BLaER1 (cell line): ENCODE data around the gene PODXL2.
A peak's percentile ranks its signal among the peaks of the same experiment; 100 is the strongest.

Experiments used
- H3K27ac ChIP-seq: shearing (Covaris generic); formaldehyde crosslinking; 2 replicates; pipeline ENCODE4 v1.8.1; 2022
- H3K27me3 ChIP-seq: shearing (Covaris generic); formaldehyde crosslinking; 2 replicates; pipeline ENCODE4 v1.8.1; 2022
- H3K36me3 ChIP-seq: shearing (Covaris generic); formaldehyde crosslinking; 2 replicates; pipeline ENCODE4 v1.8.1; 2022
- H3K4me1 ChIP-seq: shearing (Covaris generic); formaldehyde crosslinking; 2 replicates; pipeline ENCODE4 v1.8.1; 2022
- H3K4me2 ChIP-seq: shearing (Covaris generic); formaldehyde crosslinking; 2 replicates; pipeline ENCODE4 v1.8.1; 2022
- H3K4me3 ChIP-seq: shearing (Covaris generic); formaldehyde crosslinking; 2 replicates; pipeline ENCODE4 v1.8.1; 2022
- H3K9ac ChIP-seq: shearing (Covaris generic); formaldehyde crosslinking; 2 replicates; pipeline ENCODE4 v1.8.1; 2022
- H3K9me3 ChIP-seq: shearing (Covaris generic); formaldehyde crosslinking; 2 replicates; pipeline ENCODE4 v1.8.1; 2022
- H4K20me1 ChIP-seq: shearing (Covaris generic); formaldehyde crosslinking; 2 replicates; pipeline ENCODE4 v1.8.1; 2022
- Cebpa-rat ChIP-seq: shearing (Covaris generic); IDR thresholded peaks from 2 replicates; pipeline ENCODE4 v1.8.1; 2022

The PODXL2 gene

GRCh38 chr3:127628788-127629466, at the start of gene PODXL2:
PODXL2 (plus strand) TSS chr3:127629185; CDS start chr3:127629220, 35 bp downstream.
- H4K20me1 ChIP-seq, result peaks cover 17% of the 10 kb centered on the region
- peak within 1 kb of the TSS; percentile 50; the same call in 1 of the 2 replicates for H3K27ac ChIP-seq
- no peak for TF ChIP-seq Cebpa-rat
- H3K36me3 ChIP-seq, result no peaks in the 10 kb centered on the region
- H3K9ac ChIP-seq, result peak within 1 kb of the TSS; percentile 64
- H3K9me3 ChIP-seq, result no peaks in the 10 kb centered on the region
- H3K27me3 ChIP-seq, result peaks cover 39% of the 10 kb centered on the region
- H3K4me2 ChIP-seq, result peak within 1 kb of the TSS; percentile 82
- H3K4me3 ChIP-seq, result peak within 1 kb of the TSS; percentile 69
- H3K4me1 ChIP-seq, result peaks cover 24% of the 10 kb centered on the region

GRCh38 chr3:127580327-127581060, 48.5 kb upstream of the PODXL2 start:
- TF ChIP-seq Cebpa-rat, result no peak
- Histone ChIP-seq H3K27ac (0 out of 2 replicates have a peak overlapping the region, but pooled peaks have one; percentile 4), H3K9me3 (no peaks in the 10 kb centered on the region), H3K4me3 (no peak overlapping the region), H3K36me3 (peaks cover 71% of the 10 kb centered on the region), H3K9ac (no peak overlapping the region), H3K27me3 (no peaks in the 10 kb centered on the region), H3K4me2 (peak overlapping the region; percentile 17), H3K4me1 (peaks cover 33% of the 10 kb centered on the region), H4K20me1 (peaks cover 99% of the 10 kb centered on the region)

GRCh38 chr3:127584734-127585133, 44.3 kb upstream of the PODXL2 start:
- Histone ChIP-seq H3K27ac (no peak overlapping the region), H3K9me3 (no peaks in the 10 kb centered on the region), H3K4me1 (peaks cover 52% of the 10 kb centered on the region), H3K4me2 (no peak overlapping the region), H3K9ac (no peak overlapping the region), H3K4me3 (no peak overlapping the region), H3K27me3 (no peaks in the 10 kb centered on the region), H3K36me3 (peaks cover 55% of the 10 kb centered on the region), H4K20me1 (peaks cover 99% of the 10 kb centered on the region)
- TF ChIP-seq Cebpa-rat, result no peak

- no peak for TF ChIP-seq Cebpa-rat
- Histone ChIP-seq H3K9ac (no peak overlapping the region), H3K4me2 (no peak overlapping the region), H3K4me3 (no peak overlapping the region), H3K36me3 (peaks cover 49% of the 10 kb centered on the region), H3K4me1 (peaks cover 47% of the 10 kb centered on the region), H3K27ac (no peak overlapping the region), H4K20me1 (peaks cover 99% of the 10 kb centered on the region), H3K9me3 (no peaks in the 10 kb centered on the region), H3K27me3 (no peaks in the 10 kb centered on the region)
Observed at GRCh38 chr3:127585163-127585812, 43.7 kb upstream of the PODXL2 start.

- Histone ChIP-seq H4K20me1 (peaks cover 94% of the 10 kb centered on the region), H3K27ac (no peak overlapping the region), H3K9ac (no peak overlapping the region), H3K27me3 (no peaks in the 10 kb centered on the region), H3K36me3 (peaks cover 43% of the 10 kb centered on the region), H3K4me2 (no peak overlapping the region), H3K9me3 (no peaks in the 10 kb centered on the region), H3K4me3 (no peak overlapping the region), H3K4me1 (peaks cover 41% of the 10 kb centered on the region)
- TF ChIP-seq Cebpa-rat, result no peak
Observed at GRCh38 chr3:127585813-127586413, 43.1 kb upstream of the PODXL2 start.

- H4K20me1 ChIP-seq, result peaks cover 75% of the 10 kb centered on the region
- no peak overlapping the region for H3K4me3 ChIP-seq
- H3K9me3 ChIP-seq, result no peaks in the 10 kb centered on the region
- peaks cover 39% of the 10 kb centered on the region for H3K4me1 ChIP-seq
- no peak overlapping the region; the same call in 1 of the 2 replicates for H3K27ac ChIP-seq
- no peak for TF ChIP-seq Cebpa-rat
- peaks cover 38% of the 10 kb centered on the region for H3K36me3 ChIP-seq
- no peak overlapping the region for H3K9ac ChIP-seq
- peak overlapping the region; percentile 100 for H3K4me2 ChIP-seq
- H3K27me3 ChIP-seq, result no peaks in the 10 kb centered on the region
Observed at GRCh38 chr3:127587876-127588275, 41.1 kb upstream of the PODXL2 start.

GRCh38 chr3:127588806-127589577, 40.0 kb upstream of the PODXL2 start:
- no peaks in the 10 kb centered on the region for H3K9me3 ChIP-seq
- no peaks in the 10 kb centered on the region for H3K27me3 ChIP-seq
- H4K20me1 ChIP-seq, result peaks cover 64% of the 10 kb centered on the region
- H3K4me3 ChIP-seq, result peak overlapping the region; percentile 99
- peaks cover 39% of the 10 kb centered on the region for H3K4me1 ChIP-seq
- H3K4me2 ChIP-seq, result peak overlapping the region; percentile 100
- TF ChIP-seq Cebpa-rat, result no peak
- H3K36me3 ChIP-seq, result peaks cover 38% of the 10 kb centered on the region
- peak overlapping the region; percentile 94 for H3K27ac ChIP-seq
- H3K9ac ChIP-seq, result peak overlapping the region; percentile 95

- Histone ChIP-seq H3K27me3 (no peaks in the 10 kb centered on the region), H3K4me3 (peak overlapping the region; percentile 99), H4K20me1 (peaks cover 57% of the 10 kb centered on the region), H3K9me3 (no peaks in the 10 kb centered on the region), H3K4me1 (peaks cover 39% of the 10 kb centered on the region), H3K27ac (peak overlapping the region; percentile 94), H3K4me2 (peak overlapping the region; percentile 100), H3K36me3 (peaks cover 31% of the 10 kb centered on the region), H3K9ac (peak overlapping the region; percentile 95)
- TF ChIP-seq Cebpa-rat, result no peak
Observed at GRCh38 chr3:127589600-127590281, 39.2 kb upstream of the PODXL2 start.

GRCh38 chr3:127590282-127590592, 38.7 kb upstream of the PODXL2 start:
- H3K36me3 ChIP-seq, result peaks cover 27% of the 10 kb centered on the region
- H3K4me2 ChIP-seq, result peak overlapping the region; percentile 100
- peaks cover 52% of the 10 kb centered on the region for H4K20me1 ChIP-seq
- H3K9me3 ChIP-seq, result no peaks in the 10 kb centered on the region
- H3K4me3 ChIP-seq, result peak overlapping the region; percentile 99
- H3K27ac ChIP-seq, result peak overlapping the region; percentile 94
- no peaks in the 10 kb centered on the region for H3K27me3 ChIP-seq
- no peak for TF ChIP-seq Cebpa-rat
- peak overlapping the region; percentile 95 for H3K9ac ChIP-seq
- H3K4me1 ChIP-seq, result peaks cover 39% of the 10 kb centered on the region
